Subcutaneous abdominal adipose tissue (tissue), 5 donors: ENCODE results near the gene LRRC4C.

Source experiments
- H3K27ac ChIP-seq: one replicate; pipeline ENCODE4 v1.7.0; 2013; ENCODE audit warnings: low read depth, mild to moderate bottlenecking, inconsistent platforms, low read length, moderate library complexity
- H3K27me3 ChIP-seq, 5 donors: one replicate each; pipeline ENCODE4 v1.7.0; 2013; ENCODE audit warnings: low read length in 5 of 5, inconsistent platforms in 1 of 5; ENCODE audit not compliant: control insufficient read depth in 5 of 5, insufficient read depth in 4 of 5
- H3K36me3 ChIP-seq, 5 donors: one replicate each; pipeline ENCODE4 v1.7.0; 2013; ENCODE audit warnings: low read length in 5 of 5; ENCODE audit not compliant: control insufficient read depth in 5 of 5, insufficient read depth in 5 of 5
- H3K4me1 ChIP-seq, 5 donors: one replicate each; pipeline ENCODE4 v1.7.0; 2013; ENCODE audit warnings: low read length in 5 of 5, mild to moderate bottlenecking in 3 of 5, moderate library complexity in 1 of 5; ENCODE audit not compliant: control insufficient read depth in 5 of 5, insufficient read depth in 5 of 5
- H3K4me3 ChIP-seq, 5 donors: one replicate each; pipeline ENCODE4 v1.7.0; 2013; ENCODE audit warnings: low read length in 5 of 5, low read depth in 1 of 5
- H3K9ac ChIP-seq, 5 donors: one replicate each; pipeline ENCODE4 v1.7.0; 2013; ENCODE audit warnings: low read length in 5 of 5, mild to moderate bottlenecking in 4 of 5, moderate library complexity in 3 of 5
- H3K9me3 ChIP-seq, 5 donors: one replicate each; pipeline ENCODE4 v1.7.0; 2013; ENCODE audit warnings: low read length in 5 of 5; ENCODE audit not compliant: control insufficient read depth in 5 of 5
- donor health status: healthy.
- donor health status: healthy.
- donor health status: healthy.
- donor health status: healthy.
- donor health status: healthy.

The LRRC4C gene

DNA sequence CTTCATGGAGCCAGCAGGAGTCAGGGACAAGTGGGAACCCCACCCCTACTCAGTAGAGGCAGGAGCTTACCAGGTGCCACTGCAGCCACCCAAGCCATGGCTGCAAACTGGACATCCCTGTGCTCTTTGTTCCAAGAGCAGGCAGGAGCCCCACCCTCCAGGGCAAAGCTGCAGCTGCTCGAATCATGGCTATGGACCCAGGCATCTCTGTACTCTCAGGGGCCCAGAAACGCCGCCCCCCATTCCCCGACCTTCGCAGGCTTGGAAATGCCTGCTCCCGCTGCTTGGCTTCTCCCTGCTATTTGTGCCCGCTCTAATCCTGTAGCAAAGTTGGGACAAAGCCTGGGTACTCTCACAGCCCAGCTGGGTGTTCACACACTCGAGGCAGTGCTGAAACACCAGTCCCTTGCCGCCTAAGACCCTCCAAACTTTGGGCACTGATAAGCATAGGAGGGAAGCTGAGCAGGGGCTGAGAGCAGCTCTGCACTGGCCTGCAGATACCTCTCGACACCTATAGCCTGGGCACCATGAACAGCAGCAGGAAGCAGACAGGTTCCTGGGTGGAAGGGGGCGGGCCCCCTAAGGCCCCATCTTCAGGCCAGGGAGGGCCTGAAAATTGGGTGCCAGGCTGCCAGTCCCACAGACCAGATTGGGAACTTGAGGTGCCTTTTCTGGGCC lies 402.4 kb downstream of the LRRC4C start:
- no peaks in the 10 kb centered on the region for H3K36me3 ChIP-seq
- no peak overlapping the region for H3K9ac ChIP-seq
- H3K4me1 ChIP-seq, result peaks cover 0 to 8% (median 5%) of the 10 kb centered on the region in 5 donors
- H3K27ac ChIP-seq, result no peak overlapping the region
- no peak overlapping the region for H3K4me3 ChIP-seq
- no peaks in the 10 kb centered on the region for H3K27me3 ChIP-seq
- no peaks in the 10 kb centered on the region for H3K9me3 ChIP-seq

DNA sequence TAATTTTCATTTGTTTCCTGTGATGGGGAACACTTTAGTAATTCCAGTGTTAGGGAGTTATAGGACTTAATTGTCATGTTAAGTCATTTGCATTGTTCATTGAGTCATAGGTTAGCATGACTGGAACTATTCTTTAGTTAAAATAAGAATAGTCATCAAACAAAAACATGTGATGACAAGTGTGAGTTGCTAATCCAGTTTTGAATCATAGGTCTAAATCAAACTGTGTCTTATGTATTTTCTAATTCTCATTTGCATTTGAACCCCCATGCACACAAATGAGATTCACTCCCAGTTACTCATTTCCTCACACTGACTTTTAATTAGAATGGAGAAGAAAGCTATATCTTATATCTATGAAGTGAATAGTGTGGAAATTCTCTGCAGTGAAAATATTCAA lies 405.6 kb downstream of the LRRC4C start:
- Histone ChIP-seq H3K36me3 (no peaks in the 10 kb centered on the region), H3K9me3 (no peaks in the 10 kb centered on the region), H3K9ac (no peak overlapping the region), H3K27ac (no peak overlapping the region), H3K27me3 (no peaks in the 10 kb centered on the region), H3K4me3 (no peak overlapping the region), H3K4me1 (peaks cover 0 to 8% (median 5%) of the 10 kb centered on the region in 5 donors)

DNA sequence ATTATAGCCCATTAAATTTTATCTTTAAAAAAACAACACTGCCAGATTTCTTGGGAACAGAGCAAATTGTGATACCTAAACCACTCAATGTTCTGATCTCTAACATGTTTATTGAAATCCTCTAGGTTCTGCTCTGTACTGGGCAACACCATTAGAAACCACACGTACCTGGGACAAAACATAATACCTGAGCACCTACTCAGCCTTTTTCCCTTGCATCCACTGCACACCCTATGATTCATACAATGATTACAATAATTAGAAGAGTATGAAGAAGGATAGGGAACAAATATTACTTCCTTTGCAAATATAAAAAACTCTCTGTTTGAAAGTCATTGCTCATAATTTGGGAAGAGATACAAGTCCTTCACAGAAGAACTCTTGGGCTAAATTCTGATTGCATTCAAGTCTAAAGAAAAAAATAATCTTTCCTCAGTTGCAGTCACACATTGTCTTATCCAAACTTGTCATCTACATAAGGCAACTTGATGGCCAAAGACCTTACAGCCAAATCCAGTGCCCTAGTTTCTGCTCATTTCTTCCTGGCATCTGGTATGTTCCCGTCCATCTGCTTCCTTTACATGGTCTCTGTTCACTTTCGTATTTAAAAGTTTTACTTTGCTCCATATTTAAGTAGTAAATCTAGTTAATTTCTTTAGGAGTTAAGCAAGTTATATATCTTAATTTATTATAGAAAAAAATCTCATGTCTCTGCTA lies 407.4 kb downstream of the LRRC4C start:
- Histone ChIP-seq H3K27ac (no peak overlapping the region), H3K4me1 (no peaks in the 10 kb centered on the region), H3K27me3 (no peaks in the 10 kb centered on the region), H3K9me3 (no peaks in the 10 kb centered on the region), H3K9ac (no peak overlapping the region), H3K4me3 (no peak overlapping the region), H3K36me3 (no peaks in the 10 kb centered on the region)

DNA sequence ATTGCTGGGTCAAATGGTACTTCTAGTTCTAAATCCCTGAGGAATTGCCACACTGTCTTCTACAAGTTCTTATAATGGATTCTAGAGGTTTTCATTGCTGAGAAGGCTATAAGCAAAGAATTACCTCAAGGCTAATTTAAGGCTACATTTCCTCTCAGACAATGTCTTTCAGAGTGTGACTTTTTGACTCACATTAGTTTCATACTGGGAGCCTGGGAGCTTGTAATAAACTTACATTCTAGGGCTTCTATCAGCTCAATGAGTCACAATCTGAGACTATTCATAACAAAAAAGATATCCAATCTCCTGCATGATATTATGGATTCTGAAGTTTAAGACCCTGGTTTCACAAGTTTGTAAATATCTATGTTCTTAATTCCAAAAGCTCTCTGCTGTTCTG lies 408.7 kb downstream of the LRRC4C start:
- Histone ChIP-seq H3K9ac (no peak overlapping the region), H3K27ac (no peak overlapping the region), H3K27me3 (no peaks in the 10 kb centered on the region), H3K36me3 (no peaks in the 10 kb centered on the region), H3K4me1 (no peaks in the 10 kb centered on the region), H3K9me3 (no peaks in the 10 kb centered on the region), H3K4me3 (no peak overlapping the region)

DNA sequence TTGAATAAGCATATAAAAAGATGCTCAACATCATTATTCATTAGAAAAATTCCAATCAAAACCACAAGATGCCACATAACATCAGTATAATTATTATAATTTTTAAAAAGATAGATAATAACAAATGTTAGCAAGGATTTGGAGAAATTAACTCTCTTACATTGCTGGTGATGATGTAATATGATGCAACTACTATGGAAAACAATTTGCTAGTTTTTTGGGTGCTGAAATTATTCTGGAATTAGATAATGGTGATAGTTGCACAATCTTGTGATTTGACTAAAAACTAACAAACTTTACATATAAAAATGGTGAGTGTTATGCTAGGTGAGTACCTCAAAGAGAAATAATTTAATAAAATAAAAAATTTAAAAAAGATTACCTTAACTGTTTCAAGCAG lies 412.2 kb downstream of the LRRC4C start:
- H3K9me3 ChIP-seq, result no peaks in the 10 kb centered on the region
- H3K9ac ChIP-seq, result no peak overlapping the region
- H3K4me1 ChIP-seq, result no peaks in the 10 kb centered on the region
- no peak overlapping the region for H3K4me3 ChIP-seq
- no peaks in the 10 kb centered on the region for H3K36me3 ChIP-seq
- H3K27ac ChIP-seq, result no peak overlapping the region
- no peaks in the 10 kb centered on the region for H3K27me3 ChIP-seq

GRCh38 chr11:41045266-41045665 lies 414.2 kb downstream of the LRRC4C start:
- Histone ChIP-seq H3K4me1 (no peaks in the 10 kb centered on the region), H3K27me3 (no peaks in the 10 kb centered on the region), H3K4me3 (no peak overlapping the region), H3K36me3 (no peaks in the 10 kb centered on the region), H3K9ac (no peak overlapping the region), H3K27ac (no peak overlapping the region), H3K9me3 (no peaks in the 10 kb centered on the region)

GRCh38 chr11:41044747-41045146 lies 414.7 kb downstream of the LRRC4C start:
- Histone ChIP-seq H3K36me3 (no peaks in the 10 kb centered on the region), H3K9ac (no peak overlapping the region), H3K4me1 (no peaks in the 10 kb centered on the region), H3K27me3 (no peaks in the 10 kb centered on the region), H3K4me3 (no peak overlapping the region), H3K27ac (no peak overlapping the region), H3K9me3 (no peaks in the 10 kb centered on the region)

- H3K27me3 ChIP-seq, result no peaks in the 10 kb centered on the region
- H3K36me3 ChIP-seq, result no peaks in the 10 kb centered on the region
Observed at GRCh38 chr11:41042688-41043087, 416.8 kb downstream of the LRRC4C start.

GRCh38 chr11:41040474-41040873 lies 419.0 kb downstream of the LRRC4C start:
- Histone ChIP-seq H3K9ac (no peak overlapping the region), H3K9me3 (no peaks in the 10 kb centered on the region), H3K4me3 (no peak overlapping the region), H3K36me3 (no peaks in the 10 kb centered on the region), H3K4me1 (no peaks in the 10 kb centered on the region), H3K27ac (no peak overlapping the region), H3K27me3 (no peaks in the 10 kb centered on the region)

More at GRCh38 chr11:41042688-41043087, 416.8 kb downstream of the LRRC4C start:
- Histone ChIP-seq H3K9me3 (no peaks in the 10 kb centered on the region), H3K9ac (no peak overlapping the region), H3K4me1 (no peaks in the 10 kb centered on the region), H3K27ac (no peak overlapping the region), H3K4me3 (no peak overlapping the region)

GRCh38 chr11:41039592-41039991 lies 419.9 kb downstream of the LRRC4C start:
- H3K27me3 ChIP-seq, result no peaks in the 10 kb centered on the region

More at GRCh38 chr11:41039592-41039991, 419.9 kb downstream of the LRRC4C start:
- Histone ChIP-seq H3K27ac (no peak overlapping the region), H3K4me1 (no peaks in the 10 kb centered on the region), H3K4me3 (no peak overlapping the region), H3K36me3 (no peaks in the 10 kb centered on the region), H3K9ac (no peak overlapping the region), H3K9me3 (no peaks in the 10 kb centered on the region)
